ENCODE results near the gene MRPL11.

GRCh38 chr11:66454828-66455227 is 16.2 kb upstream of the MRPL11 start:
- TF ChIP-seq MAX (IDR thresholded peaks at IDR 0.05; ENCODE audit: low read depth, low read length) (no peak), BHLHE40 (IDR thresholded peaks at IDR 0.05; ENCODE audit: borderline replicate concordance in 1 of 2, low read depth in 2 of 2, low read length in 1 of 2) (no peak), RB1 (IDR thresholded peaks at IDR 0.05; ENCODE audit: borderline replicate concordance) (no peak), CTCF (IDR thresholded peaks at IDR 0.05 in 2 of 3, conservative IDR thresholded peaks at IDR 0.05 in 1 of 3; ENCODE audit: control insufficient read depth in 2 of 3, extremely low read depth in 1 of 3, insufficient read depth in 1 of 3, low read depth in 3 of 3, low read length in 3 of 3) (no peak), ATF3 (IDR thresholded peaks at IDR 0.05; ENCODE audit: borderline replicate concordance, extremely low read depth, low read depth, low read length) (no peak), REST (IDR thresholded peaks at IDR 0.05; ENCODE audit: low read depth, low read length) (no peak), EP300 (IDR thresholded peaks at IDR 0.05; ENCODE audit: borderline replicate concordance in 1 of 2, control insufficient read depth in 1 of 2, low read depth in 2 of 2, low read length in 2 of 2) (no peak), MXI1 (IDR thresholded peaks at IDR 0.05; ENCODE audit: low read depth, low read length) (no peak), CREM (IDR thresholded peaks at IDR 0.05; ENCODE audit: low read depth) (no peak), NRF1 (conservative IDR thresholded peaks at IDR 0.05; ENCODE audit: low read depth, low read length) (no peak), ZNF207 (IDR thresholded peaks at IDR 0.05; ENCODE audit: borderline replicate concordance) (no peak), ZNF687 (IDR thresholded peaks at IDR 0.05) (no peak)

Data from GM12878 (cell line).